KG1 (cell line): ENCODE results near the gene PLOD1.

Experiments used
- DNase-seq: peaks from one replicate; lab custom pipeline; 2025; lab: John Stamatoyannopoulos, UW

Gene PLOD1

DNA sequence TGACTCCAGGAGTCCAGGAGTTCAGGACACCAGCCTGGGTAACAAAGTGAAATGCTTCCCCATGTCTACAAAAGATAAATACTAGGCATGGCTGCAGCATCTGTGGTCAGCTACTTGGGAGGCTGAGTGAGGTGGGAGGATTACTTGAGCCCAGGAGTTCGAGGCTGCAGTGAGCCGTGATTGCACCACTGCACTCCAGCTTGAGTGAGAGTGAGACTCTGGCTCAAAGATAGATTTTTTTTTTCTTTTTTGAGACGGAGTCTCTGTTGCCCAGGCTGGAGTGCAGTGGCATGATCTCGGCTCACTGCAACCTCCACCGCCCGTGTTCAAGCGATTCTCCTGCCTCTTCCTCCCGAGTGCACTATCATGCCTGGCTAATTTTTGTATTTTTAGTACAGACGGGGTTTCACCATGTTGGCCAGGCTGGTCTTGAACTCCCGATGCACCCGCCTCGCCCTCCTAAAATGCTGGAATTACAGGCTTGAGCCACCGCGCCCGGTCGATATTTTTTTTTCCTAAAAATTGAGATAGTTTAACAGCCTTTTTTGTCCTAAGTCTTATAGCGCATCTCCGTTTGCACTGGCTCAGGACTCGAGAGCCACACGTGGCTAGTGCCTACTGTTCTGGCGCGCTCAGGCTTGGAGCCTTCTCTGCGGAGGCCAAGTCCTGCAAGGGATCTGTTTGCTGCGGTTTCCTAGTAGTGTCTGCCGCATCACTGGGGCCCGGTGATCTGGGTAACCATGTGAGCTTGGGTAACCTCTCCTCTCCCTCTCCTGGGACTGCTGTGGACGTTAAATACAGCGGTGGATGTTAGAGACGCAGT is 44.7 kb downstream of the PLOD1 start:
- DNase-seq: no peak

DNA sequence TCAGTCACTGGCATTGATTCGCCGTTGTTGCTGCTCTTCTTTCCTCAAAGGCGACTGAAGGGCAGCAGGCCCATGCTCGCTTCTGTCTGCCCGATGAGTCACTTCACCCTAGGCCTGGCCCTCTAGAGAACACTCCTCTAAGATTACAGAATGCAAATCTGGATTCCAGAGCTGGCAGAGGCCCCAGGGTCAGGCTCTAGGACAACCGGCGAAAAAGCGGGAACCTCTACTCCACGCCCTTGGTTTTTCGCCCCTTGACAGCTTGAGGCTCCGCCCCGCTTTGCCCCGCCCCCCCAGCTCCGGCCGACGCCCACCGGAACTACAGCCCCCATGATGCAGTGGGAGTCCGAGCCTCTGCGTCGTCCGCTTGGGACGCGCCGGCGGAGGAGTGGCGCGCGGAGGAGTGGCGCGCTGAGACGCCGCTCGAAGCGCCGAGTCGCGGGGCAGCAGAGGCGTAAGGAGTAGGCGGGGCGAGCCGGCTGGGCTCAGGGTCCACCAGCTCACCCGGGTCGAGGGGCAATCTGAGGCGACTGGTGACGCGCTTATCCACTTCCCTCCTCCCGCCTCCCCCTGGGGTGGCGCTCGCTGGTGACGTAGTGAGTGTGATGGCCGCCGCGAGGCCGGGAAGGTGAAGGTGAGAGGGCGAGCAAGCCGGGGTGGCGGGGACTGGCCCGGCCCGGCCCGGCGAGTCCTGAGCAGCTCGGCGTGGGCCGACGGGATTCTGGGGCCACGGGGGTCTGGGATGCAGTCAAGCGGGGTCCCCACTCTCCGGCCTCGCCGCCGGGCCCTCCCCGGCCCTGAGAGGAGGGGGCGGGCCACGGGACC is 45.5 kb downstream of the PLOD1 start, which contains the start of gene MFN2:
Gene MFN2 (plus strand): TSS at position 594 of the 825 bp plus-strand sequence. CDS start 8,725 bp downstream, outside the sequence.
- DNase-seq: peak; percentile 92

DNA sequence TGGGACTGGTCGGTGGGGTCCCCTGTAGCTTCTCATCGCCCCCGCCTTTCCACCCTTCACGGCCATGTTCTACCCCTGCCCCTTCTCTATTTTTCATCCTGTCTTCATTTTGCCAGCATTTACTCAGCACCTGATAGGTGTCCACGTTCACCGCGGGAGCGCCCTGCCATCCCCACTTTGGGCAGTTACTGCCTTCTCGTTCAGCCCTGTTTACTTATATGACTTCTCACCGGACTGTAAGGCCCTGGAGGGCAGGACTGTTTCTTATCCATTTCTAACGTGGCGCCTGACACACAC is 46.1 kb downstream of the PLOD1 start:
- DNase-seq: no peak

DNA sequence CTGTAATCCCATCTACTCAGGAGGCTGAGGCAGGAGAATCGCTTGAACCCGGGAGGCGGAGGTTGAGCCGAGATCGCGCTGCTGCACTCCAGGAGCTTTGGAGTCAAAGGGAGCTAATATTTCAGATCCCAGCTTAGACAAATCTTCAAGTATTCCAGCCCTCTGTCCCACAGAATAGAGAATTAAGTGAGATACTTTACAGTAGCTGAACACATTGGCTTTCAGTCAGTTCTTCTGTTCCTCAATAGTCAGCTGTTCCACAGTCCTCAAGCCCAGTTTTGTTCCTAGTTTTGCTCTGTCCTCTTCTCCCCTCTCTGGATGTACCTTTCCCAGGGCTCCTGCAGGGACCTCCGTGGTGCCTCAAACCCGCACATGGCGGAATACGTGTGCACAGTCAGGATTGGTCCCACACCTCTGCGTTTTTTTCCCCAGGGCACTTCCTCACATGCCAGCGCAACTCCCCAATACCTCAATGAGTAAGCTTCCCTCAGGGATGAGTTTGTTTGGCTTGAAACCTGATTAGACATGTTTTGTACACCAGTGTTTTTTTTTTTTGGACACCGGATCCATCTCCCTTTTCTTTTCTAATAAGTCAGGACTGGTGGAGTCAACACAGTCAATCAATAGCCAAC is 47.0 kb downstream of the PLOD1 start:
- DNase-seq: no peak

DNA sequence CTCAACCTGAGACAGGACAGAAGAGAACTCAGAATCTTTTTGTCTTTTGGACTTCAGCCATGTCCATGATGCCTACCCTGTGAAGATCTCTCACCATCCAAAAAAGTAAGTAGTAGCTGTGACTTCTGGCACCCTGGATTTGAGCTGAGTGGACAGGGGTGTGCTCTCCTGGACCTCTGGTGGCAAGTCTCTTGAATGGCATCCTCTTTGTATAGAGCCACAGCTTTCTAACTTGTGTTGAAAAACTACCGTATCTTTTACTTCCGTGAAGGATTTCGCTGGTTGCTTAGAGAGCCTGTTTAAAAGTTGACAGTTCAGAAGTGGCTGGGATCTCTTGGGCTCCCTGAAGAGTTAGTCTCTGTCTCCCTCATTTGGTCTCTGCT is 47.5 kb downstream of the PLOD1 start:
- no peak for DNase-seq

DNA sequence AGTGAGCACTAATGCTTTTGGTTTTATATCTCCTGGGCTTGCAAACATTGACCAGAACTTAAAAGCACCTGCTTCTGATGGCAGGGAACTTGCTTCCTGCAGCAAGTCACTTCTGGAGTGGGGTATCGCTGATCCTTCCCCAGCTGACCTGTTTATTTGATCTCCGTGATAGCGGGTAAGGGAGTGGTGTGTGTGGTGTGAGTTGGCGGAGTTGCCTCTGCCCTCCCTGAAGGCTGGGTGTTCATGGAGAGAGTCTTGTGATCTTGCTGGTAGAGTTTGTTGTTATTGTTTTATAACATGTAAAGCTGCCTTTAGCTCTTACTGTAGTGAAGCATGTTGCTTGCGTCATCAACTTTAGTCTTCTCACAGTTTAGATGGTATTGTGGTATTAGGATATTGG is 49.6 kb downstream of the PLOD1 start:
- no peak for DNase-seq

DNA sequence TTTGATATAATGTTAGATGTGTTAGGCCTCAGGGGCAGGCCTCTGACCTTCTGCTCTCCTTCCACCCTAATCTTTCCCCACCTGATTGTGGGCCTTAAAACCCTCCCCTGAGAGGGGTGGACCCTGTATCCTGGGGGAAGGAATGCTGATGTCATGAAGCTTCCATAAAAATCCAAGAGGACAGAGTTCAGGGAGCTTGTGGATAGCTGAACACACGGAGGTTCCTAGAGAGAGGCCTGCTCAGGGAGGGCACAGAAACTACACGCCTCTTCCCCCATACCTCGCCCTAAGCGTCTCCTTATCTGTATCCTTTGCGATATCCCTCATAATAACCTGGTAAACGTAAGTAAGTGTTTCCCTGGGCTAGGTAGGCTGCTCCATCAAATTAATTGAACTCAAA is 50.1 kb downstream of the PLOD1 start:
- DNase-seq: no peak

DNA sequence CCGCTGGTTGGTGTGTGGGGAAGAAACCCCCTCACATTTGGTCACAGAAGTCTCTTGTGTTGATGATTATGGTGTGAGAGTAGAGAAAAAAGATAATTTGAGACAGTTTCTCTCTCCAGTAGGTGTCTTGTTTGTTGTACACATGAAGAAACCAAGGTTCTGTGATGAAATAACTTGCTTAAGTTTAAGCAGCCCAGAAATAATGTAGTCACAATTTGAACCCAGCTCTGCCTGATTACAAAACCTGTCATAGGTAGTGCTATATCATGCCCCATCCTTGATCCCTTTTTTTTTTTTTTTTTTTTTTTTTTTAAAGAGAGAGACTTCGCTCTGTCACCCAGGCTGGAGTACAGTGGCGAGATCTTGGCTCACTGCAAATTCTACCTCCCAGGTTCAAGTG is 50.7 kb downstream of the PLOD1 start:
- no peak for DNase-seq

DNA sequence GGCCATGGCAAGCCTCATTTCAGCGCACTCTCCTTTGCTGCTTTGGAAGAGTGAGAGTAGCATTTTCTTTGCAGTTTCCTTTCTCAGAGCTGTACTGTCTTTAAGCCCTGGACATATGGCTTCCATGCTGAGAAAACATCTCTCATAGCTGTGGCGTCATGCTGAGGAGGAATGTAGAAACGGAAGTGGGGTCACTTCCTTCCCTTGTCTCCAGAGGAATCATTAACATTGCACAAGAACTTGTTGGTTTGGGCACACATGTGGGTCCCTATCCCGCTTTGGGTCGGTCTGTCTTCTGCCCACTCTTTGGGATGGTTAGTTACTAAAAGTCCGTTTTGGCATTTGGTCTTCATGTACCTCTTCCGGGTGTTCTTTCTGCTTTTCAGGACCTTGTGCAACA is 51.3 kb downstream of the PLOD1 start:
- peak; percentile 57 for DNase-seq

DNA sequence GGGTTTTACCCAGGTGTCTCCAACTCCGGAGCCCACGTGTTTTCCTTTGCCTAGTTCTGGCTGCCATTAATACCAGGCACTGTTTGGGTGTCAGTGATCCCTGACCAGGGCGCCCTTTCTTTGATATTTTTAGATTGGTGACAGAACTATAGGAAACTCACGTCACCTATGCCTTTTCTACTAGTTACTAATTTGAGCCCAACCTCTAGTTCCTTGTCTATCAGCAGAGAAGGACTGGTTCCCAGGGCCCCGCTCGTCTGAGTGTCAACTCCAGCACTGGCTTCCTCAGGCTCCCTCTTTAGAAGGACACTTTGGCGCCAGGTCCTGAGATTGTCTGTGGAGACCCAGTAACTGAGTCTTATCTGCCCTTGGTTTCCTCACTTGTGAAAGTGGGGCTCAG is 55.2 kb downstream of the PLOD1 start:
- no peak for DNase-seq

DNA sequence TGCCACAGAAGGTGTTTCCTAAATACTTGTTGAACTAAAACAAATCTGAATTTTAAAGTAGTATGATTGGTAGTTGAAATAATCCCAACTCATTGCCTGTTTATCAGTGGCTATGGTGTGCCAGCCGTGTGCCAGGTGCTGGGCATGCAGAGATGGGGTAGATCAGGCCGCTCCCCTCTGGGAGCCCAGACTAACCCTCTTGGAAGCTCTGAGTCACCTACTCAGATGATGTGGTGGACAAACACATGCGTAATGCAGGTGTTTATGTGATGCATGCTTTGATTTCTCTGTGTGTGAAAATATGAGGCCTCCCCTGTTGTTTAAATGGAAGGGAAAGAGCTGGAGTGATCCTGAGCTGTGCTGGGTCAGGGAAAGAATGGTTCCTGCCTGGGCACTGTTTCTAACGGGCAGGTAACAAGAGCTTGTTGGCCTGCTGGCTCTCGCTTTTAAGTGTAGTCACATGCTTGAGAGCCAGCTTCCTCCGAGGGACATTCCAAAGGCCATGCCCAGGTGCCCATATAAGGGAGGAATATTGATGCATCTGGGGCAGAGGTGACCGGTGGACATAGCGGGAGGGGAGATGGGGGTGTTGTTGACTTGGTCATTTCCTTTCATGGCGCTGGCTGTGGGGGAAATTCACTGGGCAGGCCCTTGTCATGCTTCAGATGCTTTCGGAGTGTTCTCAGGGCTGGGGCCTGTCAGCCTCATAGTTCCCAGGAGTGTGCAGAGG is 56.0 kb downstream of the PLOD1 start:
- no peak for DNase-seq

DNA sequence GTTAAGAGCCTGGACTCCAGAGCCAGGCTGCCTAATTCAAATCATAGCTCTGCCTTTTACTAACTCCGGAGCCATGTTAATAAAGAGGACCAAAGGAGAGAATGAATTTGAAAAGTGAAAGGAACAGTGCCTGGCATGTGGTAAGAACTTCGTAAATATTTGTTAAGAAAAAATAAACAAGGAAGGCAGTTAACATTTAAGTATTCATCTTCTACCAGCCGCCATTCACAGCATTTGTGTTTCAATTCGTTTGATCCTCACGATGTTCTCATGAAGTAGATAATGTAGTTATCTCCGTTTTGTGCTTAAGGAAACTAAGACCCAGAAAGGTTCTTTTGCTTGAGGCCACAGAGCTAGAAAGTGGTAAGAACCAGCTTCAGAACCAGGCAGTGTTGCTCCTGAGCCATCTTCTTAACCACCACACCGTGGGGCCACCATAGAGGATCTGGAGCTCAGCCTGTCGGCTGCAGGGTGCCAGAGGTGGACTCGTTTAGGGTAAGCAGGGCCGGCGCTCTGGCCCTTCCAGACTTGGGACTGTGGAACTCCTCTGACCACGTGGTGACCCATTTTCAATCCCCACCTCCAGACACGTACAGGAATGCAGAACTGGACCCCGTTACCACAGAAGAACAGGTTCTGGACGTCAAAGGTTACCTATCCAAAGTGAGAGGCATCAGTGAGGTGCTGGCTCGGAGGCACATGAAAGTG is 57.6 kb downstream of the PLOD1 start:
- no peak for DNase-seq

DNA sequence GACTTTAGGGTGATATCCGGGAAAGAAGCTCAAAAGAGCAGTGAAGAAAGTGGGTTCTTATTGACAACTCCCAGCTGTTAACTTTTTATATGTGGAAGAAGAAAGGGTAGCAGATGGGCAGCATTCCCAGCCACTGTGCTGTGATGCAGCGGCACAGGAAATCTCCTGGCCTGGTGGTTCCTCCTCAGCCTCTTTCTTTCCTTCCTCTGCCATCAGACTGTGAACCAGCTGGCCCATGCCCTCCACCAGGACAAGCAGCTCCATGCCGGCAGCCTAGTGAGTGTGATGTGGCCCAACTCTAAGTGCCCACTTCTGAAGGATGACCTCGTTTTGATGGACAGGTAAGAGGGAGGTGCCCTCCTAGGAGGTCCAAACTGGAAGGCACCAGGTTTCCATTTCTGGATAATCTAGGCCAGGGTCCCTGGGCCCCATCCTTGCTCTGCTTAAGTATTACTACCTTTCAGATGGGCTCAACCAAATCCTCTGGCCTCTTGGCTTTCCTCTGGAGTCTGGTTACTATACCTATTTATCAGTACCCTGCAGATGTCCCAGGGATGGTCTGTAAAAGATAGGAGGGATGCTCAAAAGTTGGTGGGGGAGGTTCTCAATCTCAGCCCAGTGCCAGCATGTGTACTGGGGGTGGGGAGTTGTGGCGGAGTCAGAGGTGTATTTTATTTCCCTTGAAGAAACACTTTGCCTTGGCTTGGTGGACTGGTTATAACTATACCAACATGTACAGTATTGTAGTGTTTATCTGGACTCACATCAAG is 62.7 kb downstream of the PLOD1 start:
- DNase-seq: no peak

DNA sequence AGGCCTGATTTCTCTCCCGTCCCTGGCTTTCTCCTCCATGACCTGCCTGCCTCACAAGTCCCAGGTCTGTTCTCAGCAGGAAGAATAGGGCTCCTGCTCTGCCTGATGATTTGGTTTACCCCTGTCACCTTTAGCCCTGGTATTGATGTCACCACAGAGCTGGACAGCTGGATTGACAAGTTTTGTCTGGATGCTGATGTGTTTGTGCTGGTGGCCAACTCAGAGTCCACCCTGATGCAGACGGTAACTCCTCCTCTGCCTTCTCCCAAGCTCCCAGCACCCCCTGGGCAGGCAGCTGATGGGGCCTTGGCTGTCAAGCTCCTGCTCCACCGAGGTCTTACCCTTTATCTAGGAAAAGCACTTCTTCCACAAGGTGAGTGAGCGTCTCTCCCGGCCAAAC is 64.1 kb downstream of the PLOD1 start:
- no peak for DNase-seq

DNA sequence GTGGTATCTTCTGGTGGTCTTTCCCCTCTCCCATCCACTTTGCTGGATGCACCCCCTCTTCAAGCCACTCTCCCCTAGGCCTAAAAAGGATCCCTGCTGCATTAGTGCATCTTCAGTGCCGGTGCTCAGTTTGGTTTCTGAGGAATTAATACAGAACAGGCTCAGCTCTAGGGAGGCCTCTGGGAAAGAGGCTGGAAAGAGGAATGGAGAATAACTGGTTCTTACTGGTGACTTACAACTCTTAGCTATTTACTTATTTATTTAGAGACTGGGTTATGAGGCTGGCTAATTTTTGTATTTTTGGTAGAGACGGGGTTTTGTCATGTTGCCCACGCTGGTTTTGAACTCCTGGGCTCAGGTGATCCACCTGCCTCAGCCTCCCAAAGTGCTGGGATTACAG is 64.7 kb downstream of the PLOD1 start:
- no peak for DNase-seq

DNA sequence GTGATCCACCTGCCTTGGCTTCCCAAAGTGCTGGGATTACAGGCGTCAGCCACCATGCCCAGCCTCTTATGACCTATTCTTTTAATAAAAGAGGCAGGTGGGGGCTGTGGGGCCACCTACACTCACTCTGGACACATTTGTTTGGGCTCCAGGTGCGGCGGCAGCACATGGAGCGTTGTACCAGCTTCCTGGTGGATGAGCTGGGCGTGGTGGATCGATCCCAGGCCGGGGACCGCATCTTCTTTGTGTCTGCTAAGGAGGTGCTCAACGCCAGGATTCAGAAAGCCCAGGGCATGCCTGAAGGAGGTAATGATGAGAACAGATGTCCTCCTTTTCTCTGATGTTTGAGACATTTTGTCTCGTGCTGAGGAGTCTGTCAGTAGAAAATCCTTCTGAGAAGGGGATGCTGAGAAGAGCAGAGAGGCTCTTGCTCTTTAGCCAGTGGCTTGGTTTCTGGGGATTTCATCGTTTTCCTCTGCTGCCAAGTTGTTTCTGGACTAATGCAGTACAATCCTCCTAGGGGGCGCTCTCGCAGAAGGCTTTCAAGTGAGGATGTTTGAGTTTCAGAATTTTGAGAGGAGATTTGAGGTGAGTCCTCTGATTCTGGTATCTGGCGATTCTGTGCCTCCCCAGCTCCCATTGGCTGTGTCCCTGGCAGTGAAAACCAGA is 66.9 kb downstream of the PLOD1 start:
- peak; percentile 6 for DNase-seq

DNA sequence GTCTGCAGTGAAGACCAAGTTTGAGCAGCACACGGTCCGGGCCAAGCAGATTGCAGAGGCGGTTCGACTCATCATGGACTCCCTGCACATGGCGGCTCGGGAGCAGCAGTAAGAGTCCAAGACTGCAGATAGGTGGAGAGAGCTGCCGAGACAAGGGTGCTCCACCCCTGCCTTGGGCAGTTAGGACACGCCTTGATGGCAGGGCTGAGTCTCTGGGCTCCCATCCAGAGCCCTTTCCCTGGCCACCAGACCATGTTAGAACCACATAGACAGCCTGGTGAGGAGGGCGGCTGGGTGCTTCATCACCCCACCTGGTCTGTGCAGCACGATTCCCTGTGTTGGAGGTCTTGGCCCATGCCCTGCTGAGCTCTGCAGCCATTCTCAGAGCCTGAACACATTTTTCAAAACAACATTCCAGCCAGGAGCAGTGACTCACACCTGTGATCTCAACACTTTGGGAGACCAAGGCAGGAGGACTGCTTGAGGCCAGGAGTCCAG is 67.5 kb downstream of the PLOD1 start:
- DNase-seq: no peak

DNA sequence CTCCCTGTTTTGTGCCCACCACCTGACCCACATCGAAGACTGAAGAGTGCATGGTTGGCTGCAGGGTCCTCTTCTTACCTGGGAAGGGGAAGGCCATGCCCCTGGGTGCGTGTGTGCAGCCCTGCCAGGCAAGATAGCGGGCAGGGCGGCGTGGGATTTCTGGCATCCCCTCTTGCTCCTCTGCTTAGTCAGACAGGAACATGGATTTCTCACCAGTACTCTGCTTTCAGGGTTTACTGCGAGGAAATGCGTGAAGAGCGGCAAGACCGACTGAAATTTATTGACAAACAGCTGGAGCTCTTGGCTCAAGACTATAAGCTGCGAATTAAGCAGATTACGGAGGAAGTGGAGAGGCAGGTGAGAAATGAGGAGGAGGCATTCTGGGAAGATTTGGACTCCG is 69.2 kb downstream of the PLOD1 start:
- no peak for DNase-seq

DNA sequence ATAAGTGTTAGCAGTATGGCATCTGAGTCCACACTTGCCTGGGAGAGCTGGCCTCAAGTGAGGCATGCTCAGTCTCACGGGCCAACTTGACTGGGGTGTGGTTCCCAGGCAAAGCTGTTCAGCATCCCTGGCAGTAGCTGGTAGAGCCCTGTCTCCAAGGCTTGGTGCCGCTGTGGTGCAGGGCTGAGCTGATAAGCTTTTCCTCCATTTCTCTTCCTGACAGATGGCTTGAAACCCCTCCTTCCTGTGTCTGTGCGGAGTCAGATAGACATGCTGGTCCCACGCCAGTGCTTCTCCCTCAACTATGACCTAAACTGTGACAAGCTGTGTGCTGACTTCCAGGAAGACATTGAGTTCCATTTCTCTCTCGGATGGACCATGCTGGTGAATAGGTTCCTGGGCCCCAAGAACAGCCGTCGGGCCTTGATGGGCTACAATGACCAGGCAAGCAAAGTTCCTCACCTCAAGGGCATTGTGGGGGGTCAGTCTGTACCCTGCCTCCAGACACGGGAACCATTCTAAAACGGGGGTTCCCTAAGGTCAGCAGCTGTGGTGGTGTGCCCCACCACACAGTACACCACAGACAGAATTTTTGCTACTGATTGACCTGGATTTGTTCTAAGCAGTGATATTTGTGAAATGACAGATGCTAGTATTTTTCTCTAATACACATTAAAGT is 71.1 kb downstream of the PLOD1 start:
- no peak for DNase-seq
